Thoracic aorta (tissue), 2 donors: ENCODE results near the gene CFTR. TPM values are rescaled to one million over a fixed set of nuclear protein-coding genes. Genes with fewer than 3 reads are reported as not detected.

ENCODE experiments used
- ATAC-seq: fragments of 150-250 bp; one replicate; pipeline ENCODE4 v1.8.0; 2017; ENCODE audit warnings: low read depth; ENCODE audit not compliant: insufficient number of reproducible peaks, low FRiP score
- DNase-seq: peaks from one replicate; pipeline ENCODE4 v3.0.0-alpha.2; 2020; ENCODE audit warnings: low spot score
- H3K27ac ChIP-seq, 2 donors: fragments of 200-600 bp; sonication (generic); 1 replicate in 1 of 2; 2 replicates in 1 of 2; pipeline ENCODE4 v1.5.1; 2016; ENCODE audit warnings: mild to moderate bottlenecking in 2 of 2, moderate library complexity in 2 of 2
- H3K27me3 ChIP-seq: fragments of 200-600 bp; sonication (generic); replicated peaks from 2 replicates; pipeline ENCODE4 v1.6.0; 2016; ENCODE audit warnings: mild to moderate bottlenecking; ENCODE audit not compliant: insufficient read depth
- H3K36me3 ChIP-seq: fragments of 200-600 bp; sonication (generic); one replicate; pipeline ENCODE4 v1.5.1; 2016
- H3K4me1 ChIP-seq, 2 donors: fragments of 200-600 bp; sonication (generic); 1 replicate in 1 of 2; 2 replicates in 1 of 2; pipeline versions ENCODE4 v1.5.1 to v1.6.0; 2016; ENCODE audit warnings: low read depth in 2 of 2, mild to moderate bottlenecking in 1 of 2; ENCODE audit not compliant: control insufficient read depth in 1 of 2
- H3K4me3 ChIP-seq: fragments of 200-600 bp; sonication (generic); 2 replicates; pipeline ENCODE4 v1.5.1; 2016; ENCODE audit warnings: mild to moderate bottlenecking
- H3K9me3 ChIP-seq: fragments of 200-600 bp; sonication (generic); 2 replicates; pipeline ENCODE4 v1.5.1; 2016
- CTCF ChIP-seq: fragments of 200-600 bp; sonication (generic); IDR thresholded peaks from one replicate; pipeline ENCODE4 v1.5.1; 2019; ENCODE audit warnings: antibody characterized with exemption
- total RNA-seq, 2 donors: library from RNA; depleted of rRNA; stranded (reverse); fragments of >200 nt; gene quantifications; one replicate each; pipeline versions ENCODE4 v1.1.0 to v1.2.3, GENCODE V29; 2016

The CFTR gene
- total RNA-seq, 2 donors from 2014 or later, result 0.68 TPM; not detected in 1

- H3K27ac ChIP-seq, result no peak overlapping the region
- no peak for TF ChIP-seq CTCF
- H3K9me3 ChIP-seq, result no peaks in the 10 kb centered on the region
- H3K27me3 ChIP-seq, result no peaks in the 10 kb centered on the region
- ATAC-seq (no peak), DNase-seq (no peak)
- no peaks in the 10 kb centered on the region for H3K36me3 ChIP-seq
- H3K4me1 ChIP-seq, result no peaks in the 10 kb centered on the region
- H3K4me3 ChIP-seq, result no peak overlapping the region
These were observed 209.6 kb downstream of the CFTR start for GRCh38 chr7:117689406-117689805.

GRCh38 chr7:117690147-117690546, 210.3 kb downstream of the CFTR start:
- Histone ChIP-seq H3K27me3 (no peaks in the 10 kb centered on the region), H3K4me1 (no peaks in the 10 kb centered on the region), H3K9me3 (no peaks in the 10 kb centered on the region), H3K36me3 (no peaks in the 10 kb centered on the region), H3K27ac (no peak overlapping the region), H3K4me3 (no peak overlapping the region)
- no peak for TF ChIP-seq CTCF
- DNase-seq (no peak), ATAC-seq (no peak)

GRCh38 chr7:117692338-117692737, 212.5 kb downstream of the CFTR start:
- H3K9me3 ChIP-seq, result no peaks in the 10 kb centered on the region
- no peak for TF ChIP-seq CTCF
- no peaks in the 10 kb centered on the region for H3K4me1 ChIP-seq
- DNase-seq (no peak), ATAC-seq (no peak)
- no peak overlapping the region for H3K4me3 ChIP-seq
- no peaks in the 10 kb centered on the region for H3K36me3 ChIP-seq
- H3K27me3 ChIP-seq, result no peaks in the 10 kb centered on the region
- H3K27ac ChIP-seq, result no peak overlapping the region

- Histone ChIP-seq H3K27me3 (no peaks in the 10 kb centered on the region), H3K36me3 (no peaks in the 10 kb centered on the region), H3K27ac (no peak overlapping the region), H3K4me3 (no peak overlapping the region), H3K4me1 (no peaks in the 10 kb centered on the region), H3K9me3 (no peaks in the 10 kb centered on the region)
- TF ChIP-seq CTCF, result no peak
- ATAC-seq, result no peak
- no peak for DNase-seq
These were observed 218.2 kb downstream of the CFTR start for GRCh38 chr7:117698018-117698417.

GRCh38 chr7:117704063-117704462, 224.2 kb downstream of the CFTR start:
- TF ChIP-seq CTCF, result no peak
- no peaks in the 10 kb centered on the region for H3K9me3 ChIP-seq
- DNase-seq (no peak), ATAC-seq (no peak)
- no peak overlapping the region for H3K4me3 ChIP-seq
- no peaks in the 10 kb centered on the region for H3K4me1 ChIP-seq
- H3K27ac ChIP-seq, result no peak overlapping the region
- no peaks in the 10 kb centered on the region for H3K36me3 ChIP-seq
- H3K27me3 ChIP-seq, result no peaks in the 10 kb centered on the region
